Measurements from ENCODE around the gene KDM5B. TPM values are rescaled to one million over a fixed set of nuclear protein-coding genes. Genes with fewer than 3 reads are reported as not detected.

The KDM5B gene
- total and polyA plus RNA-seq, 9 of the 15 experiments (the other 6 are each of a cell fraction or from before 2014, with no cell fraction given) = 15.4 to 90.6 (median 57.1) TPM

- TF ChIP-seq, protein P1, sequence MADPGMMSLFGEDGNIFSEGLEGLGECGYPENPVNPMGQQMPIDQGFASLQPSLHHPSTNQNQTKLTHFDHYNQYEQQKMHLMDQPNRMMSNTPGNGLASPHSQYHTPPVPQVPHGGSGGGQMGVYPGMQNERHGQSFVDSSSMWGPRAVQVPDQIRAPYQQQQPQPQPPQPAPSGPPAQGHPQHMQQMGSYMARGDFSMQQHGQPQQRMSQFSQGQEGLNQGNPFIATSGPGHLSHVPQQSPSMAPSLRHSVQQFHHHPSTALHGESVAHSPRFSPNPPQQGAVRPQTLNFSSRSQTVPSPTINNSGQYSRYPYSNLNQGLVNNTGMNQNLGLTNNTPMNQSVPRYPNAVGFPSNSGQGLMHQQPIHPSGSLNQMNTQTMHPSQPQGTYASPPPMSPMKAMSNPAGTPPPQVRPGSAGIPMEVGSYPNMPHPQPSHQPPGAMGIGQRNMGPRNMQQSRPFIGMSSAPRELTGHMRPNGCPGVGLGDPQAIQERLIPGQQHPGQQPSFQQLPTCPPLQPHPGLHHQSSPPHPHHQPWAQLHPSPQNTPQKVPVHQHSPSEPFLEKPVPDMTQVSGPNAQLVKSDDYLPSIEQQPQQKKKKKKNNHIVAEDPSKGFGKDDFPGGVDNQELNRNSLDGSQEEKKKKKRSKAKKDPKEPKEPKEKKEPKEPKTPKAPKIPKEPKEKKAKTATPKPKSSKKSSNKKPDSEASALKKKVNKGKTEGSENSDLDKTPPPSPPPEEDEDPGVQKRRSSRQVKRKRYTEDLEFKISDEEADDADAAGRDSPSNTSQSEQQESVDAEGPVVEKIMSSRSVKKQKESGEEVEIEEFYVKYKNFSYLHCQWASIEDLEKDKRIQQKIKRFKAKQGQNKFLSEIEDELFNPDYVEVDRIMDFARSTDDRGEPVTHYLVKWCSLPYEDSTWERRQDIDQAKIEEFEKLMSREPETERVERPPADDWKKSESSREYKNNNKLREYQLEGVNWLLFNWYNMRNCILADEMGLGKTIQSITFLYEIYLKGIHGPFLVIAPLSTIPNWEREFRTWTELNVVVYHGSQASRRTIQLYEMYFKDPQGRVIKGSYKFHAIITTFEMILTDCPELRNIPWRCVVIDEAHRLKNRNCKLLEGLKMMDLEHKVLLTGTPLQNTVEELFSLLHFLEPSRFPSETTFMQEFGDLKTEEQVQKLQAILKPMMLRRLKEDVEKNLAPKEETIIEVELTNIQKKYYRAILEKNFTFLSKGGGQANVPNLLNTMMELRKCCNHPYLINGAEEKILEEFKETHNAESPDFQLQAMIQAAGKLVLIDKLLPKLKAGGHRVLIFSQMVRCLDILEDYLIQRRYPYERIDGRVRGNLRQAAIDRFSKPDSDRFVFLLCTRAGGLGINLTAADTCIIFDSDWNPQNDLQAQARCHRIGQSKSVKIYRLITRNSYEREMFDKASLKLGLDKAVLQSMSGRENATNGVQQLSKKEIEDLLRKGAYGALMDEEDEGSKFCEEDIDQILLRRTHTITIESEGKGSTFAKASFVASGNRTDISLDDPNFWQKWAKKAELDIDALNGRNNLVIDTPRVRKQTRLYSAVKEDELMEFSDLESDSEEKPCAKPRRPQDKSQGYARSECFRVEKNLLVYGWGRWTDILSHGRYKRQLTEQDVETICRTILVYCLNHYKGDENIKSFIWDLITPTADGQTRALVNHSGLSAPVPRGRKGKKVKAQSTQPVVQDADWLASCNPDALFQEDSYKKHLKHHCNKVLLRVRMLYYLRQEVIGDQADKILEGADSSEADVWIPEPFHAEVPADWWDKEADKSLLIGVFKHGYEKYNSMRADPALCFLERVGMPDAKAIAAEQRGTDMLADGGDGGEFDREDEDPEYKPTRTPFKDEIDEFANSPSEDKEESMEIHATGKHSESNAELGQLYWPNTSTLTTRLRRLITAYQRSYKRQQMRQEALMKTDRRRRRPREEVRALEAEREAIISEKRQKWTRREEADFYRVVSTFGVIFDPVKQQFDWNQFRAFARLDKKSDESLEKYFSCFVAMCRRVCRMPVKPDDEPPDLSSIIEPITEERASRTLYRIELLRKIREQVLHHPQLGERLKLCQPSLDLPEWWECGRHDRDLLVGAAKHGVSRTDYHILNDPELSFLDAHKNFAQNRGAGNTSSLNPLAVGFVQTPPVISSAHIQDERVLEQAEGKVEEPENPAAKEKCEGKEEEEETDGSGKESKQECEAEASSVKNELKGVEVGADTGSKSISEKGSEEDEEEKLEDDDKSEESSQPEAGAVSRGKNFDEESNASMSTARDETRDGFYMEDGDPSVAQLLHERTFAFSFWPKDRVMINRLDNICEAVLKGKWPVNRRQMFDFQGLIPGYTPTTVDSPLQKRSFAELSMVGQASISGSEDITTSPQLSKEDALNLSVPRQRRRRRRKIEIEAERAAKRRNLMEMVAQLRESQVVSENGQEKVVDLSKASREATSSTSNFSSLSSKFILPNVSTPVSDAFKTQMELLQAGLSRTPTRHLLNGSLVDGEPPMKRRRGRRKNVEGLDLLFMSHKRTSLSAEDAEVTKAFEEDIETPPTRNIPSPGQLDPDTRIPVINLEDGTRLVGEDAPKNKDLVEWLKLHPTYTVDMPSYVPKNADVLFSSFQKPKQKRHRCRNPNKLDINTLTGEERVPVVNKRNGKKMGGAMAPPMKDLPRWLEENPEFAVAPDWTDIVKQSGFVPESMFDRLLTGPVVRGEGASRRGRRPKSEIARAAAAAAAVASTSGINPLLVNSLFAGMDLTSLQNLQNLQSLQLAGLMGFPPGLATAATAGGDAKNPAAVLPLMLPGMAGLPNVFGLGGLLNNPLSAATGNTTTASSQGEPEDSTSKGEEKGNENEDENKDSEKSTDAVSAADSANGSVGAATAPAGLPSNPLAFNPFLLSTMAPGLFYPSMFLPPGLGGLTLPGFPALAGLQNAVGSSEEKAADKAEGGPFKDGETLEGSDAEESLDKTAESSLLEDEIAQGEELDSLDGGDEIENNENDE (IDR thresholded peaks at IDR 0.05; ENCODE audit: low read depth, low read length) = no peak
- TF ChIP-seq ZNF445 (CRISPR knock-in tag; IDR thresholded peaks at IDR 0.05; ENCODE audit: low read depth) (peak; percentile 75; the same call in 1 of the 2 replicates), ATF1 (CRISPR knock-in tag; IDR thresholded peaks at IDR 0.05) (no peak), ATF1 (tag; IDR thresholded peaks at IDR 0.05) (peak; percentile 48), NBN (IDR thresholded peaks at IDR 0.05; ENCODE audit: low read depth) (no peak), CREBBP (IDR thresholded peaks at IDR 0.05; ENCODE audit: low read depth, low read length) (no peak), STAG1 (CRISPR knock-in tag; IDR thresholded peaks at IDR 0.05; ENCODE audit: borderline replicate concordance) (no peak), CREB3 (tag; conservative IDR thresholded peaks at IDR 0.05; ENCODE audit: low read depth) (peak; percentile 98), ZNF785 (CRISPR knock-in tag; IDR thresholded peaks at IDR 0.05) (no peak), POLR2AphosphoS2 (IDR thresholded peaks at IDR 0.05; ENCODE audit: low read length) (no peak)
- TF ChIP-seq, protein P2, sequence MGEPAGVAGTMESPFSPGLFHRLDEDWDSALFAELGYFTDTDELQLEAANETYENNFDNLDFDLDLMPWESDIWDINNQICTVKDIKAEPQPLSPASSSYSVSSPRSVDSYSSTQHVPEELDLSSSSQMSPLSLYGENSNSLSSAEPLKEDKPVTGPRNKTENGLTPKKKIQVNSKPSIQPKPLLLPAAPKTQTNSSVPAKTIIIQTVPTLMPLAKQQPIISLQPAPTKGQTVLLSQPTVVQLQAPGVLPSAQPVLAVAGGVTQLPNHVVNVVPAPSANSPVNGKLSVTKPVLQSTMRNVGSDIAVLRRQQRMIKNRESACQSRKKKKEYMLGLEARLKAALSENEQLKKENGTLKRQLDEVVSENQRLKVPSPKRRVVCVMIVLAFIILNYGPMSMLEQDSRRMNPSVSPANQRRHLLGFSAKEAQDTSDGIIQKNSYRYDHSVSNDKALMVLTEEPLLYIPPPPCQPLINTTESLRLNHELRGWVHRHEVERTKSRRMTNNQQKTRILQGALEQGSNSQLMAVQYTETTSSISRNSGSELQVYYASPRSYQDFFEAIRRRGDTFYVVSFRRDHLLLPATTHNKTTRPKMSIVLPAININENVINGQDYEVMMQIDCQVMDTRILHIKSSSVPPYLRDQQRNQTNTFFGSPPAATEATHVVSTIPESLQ (CRISPR knock-in tag; IDR thresholded peaks at IDR 0.05) = no peak
- TF ChIP-seq, protein P3, sequence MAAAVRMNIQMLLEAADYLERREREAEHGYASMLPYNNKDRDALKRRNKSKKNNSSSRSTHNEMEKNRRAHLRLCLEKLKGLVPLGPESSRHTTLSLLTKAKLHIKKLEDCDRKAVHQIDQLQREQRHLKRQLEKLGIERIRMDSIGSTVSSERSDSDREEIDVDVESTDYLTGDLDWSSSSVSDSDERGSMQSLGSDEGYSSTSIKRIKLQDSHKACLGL (CRISPR knock-in tag; IDR thresholded peaks at IDR 0.05; ENCODE audit: borderline replicate concordance, poor library complexity, severe bottlenecking) = no peak
Observed at GRCh38 chr1:202805886-202806844, 2.1 kb downstream of the KDM5B start (continued).

All from K562 (cell line).